ENCODE data around the gene SLC25A26.

Gene SLC25A26

GRCh38 chr3:66363148-66363547 is 142.3 kb downstream of the SLC25A26 start:
- Histone ChIP-seq H4K20me1 (ENCODE audit: control insufficient read depth, insufficient read depth, low read depth, low read length) (no peaks in the 10 kb centered on the region), H3K79me2 (ENCODE audit: control insufficient read depth, low read length) (no peaks in the 10 kb centered on the region), H3K9me3 (ENCODE audit: control insufficient read depth, insufficient read depth, low read length) (no peaks in the 10 kb centered on the region), H3K27ac (ENCODE audit: low read depth, low read length) (no peak overlapping the region), H3F3A (ENCODE audit: control insufficient read depth, insufficient read depth) (no peaks in the 10 kb centered on the region), H3K4me1 (ENCODE audit: control insufficient read depth, low read length) (peaks cover 19% of the 10 kb centered on the region), H3K4me3 (ENCODE audit: low read length) (no peak overlapping the region), H3K9me2 (replicated peaks; ENCODE audit: control insufficient read depth, low read length) (no peaks in the 10 kb centered on the region), H3K27me3 (ENCODE audit: control insufficient read depth, low read length) (no peaks in the 10 kb centered on the region), H3K4me2 (ENCODE audit: low read length) (no peak overlapping the region), H3K36me3 (ENCODE audit: control insufficient read depth, low read length) (no peaks in the 10 kb centered on the region)
- no peak for TF ChIP-seq EZH2phosphoT487 (IDR thresholded peaks at IDR 0.05; ENCODE audit: borderline replicate concordance, low read length)
- TF ChIP-seq CTCF (IDR thresholded peaks at IDR 0.05; ENCODE audit: low read depth, low read length, poor library complexity, severe bottlenecking): no peak

GRCh38 chr3:66365080-66365479 is 144.3 kb downstream of the SLC25A26 start:
- Histone ChIP-seq H3K4me3 (ENCODE audit: low read length) (no peak overlapping the region), H3K4me1 (ENCODE audit: control insufficient read depth, low read length) (peaks cover 38% of the 10 kb centered on the region), H3K79me2 (ENCODE audit: control insufficient read depth, low read length) (no peaks in the 10 kb centered on the region), H3K9me2 (replicated peaks; ENCODE audit: control insufficient read depth, low read length) (no peaks in the 10 kb centered on the region), H3K9me3 (ENCODE audit: control insufficient read depth, insufficient read depth, low read length) (no peaks in the 10 kb centered on the region), H3K27ac (ENCODE audit: low read depth, low read length) (no peak overlapping the region), H3K36me3 (ENCODE audit: control insufficient read depth, low read length) (no peaks in the 10 kb centered on the region), H3K4me2 (ENCODE audit: low read length) (no peak overlapping the region), H4K20me1 (ENCODE audit: control insufficient read depth, insufficient read depth, low read depth, low read length) (no peaks in the 10 kb centered on the region), H3F3A (ENCODE audit: control insufficient read depth, insufficient read depth) (0 out of 2 replicates have a peak, but pooled peaks cover 3% of the 10 kb centered on the region), H3K27me3 (ENCODE audit: control insufficient read depth, low read length) (no peaks in the 10 kb centered on the region)
- no peak for TF ChIP-seq CTCF (IDR thresholded peaks at IDR 0.05; ENCODE audit: low read depth, low read length, poor library complexity, severe bottlenecking)
- TF ChIP-seq EZH2phosphoT487 (IDR thresholded peaks at IDR 0.05; ENCODE audit: borderline replicate concordance, low read length): no peak

GRCh38 chr3:66366747-66367146 is 145.9 kb downstream of the SLC25A26 start:
- no peaks in the 10 kb centered on the region for H3K79me2 ChIP-seq (ENCODE audit: control insufficient read depth, low read length)
- TF ChIP-seq EZH2phosphoT487 (IDR thresholded peaks at IDR 0.05; ENCODE audit: borderline replicate concordance, low read length) (no peak), CTCF (IDR thresholded peaks at IDR 0.05; ENCODE audit: low read depth, low read length, poor library complexity, severe bottlenecking) (no peak)
- no peak overlapping the region for H3K4me3 ChIP-seq (ENCODE audit: low read length)
- H4K20me1 ChIP-seq (ENCODE audit: control insufficient read depth, insufficient read depth, low read depth, low read length): no peaks in the 10 kb centered on the region
- H3K9me3 ChIP-seq (ENCODE audit: control insufficient read depth, insufficient read depth, low read length): no peaks in the 10 kb centered on the region
- no peak overlapping the region for H3K27ac ChIP-seq (ENCODE audit: low read depth, low read length)
- H3K36me3 ChIP-seq (ENCODE audit: control insufficient read depth, low read length): peaks cover 6% of the 10 kb centered on the region
- no peak overlapping the region for H3K4me2 ChIP-seq (ENCODE audit: low read length)
- no peaks in the 10 kb centered on the region for H3K9me2 ChIP-seq (replicated peaks; ENCODE audit: control insufficient read depth, low read length)
- peaks cover 55% of the 10 kb centered on the region for H3K4me1 ChIP-seq (ENCODE audit: control insufficient read depth, low read length)
- no peaks in the 10 kb centered on the region for H3K27me3 ChIP-seq (ENCODE audit: control insufficient read depth, low read length)
- 0 out of 2 replicates have a peak, but pooled peaks cover 3% of the 10 kb centered on the region for H3F3A ChIP-seq (ENCODE audit: control insufficient read depth, insufficient read depth)
